Upper lobe of left lung (tissue), 6 donors: ENCODE measurements around the gene IFIT1B. TPM values are rescaled to one million over a fixed set of nuclear protein-coding genes. Genes with fewer than 3 reads are reported as not detected.

ENCODE experiments used
- ATAC-seq, 2 donors: fragments of 200-7000 bp; cut with Tn5 transposase; one replicate each; pipeline ENCODE4 v1.9.1; 2022; ENCODE audit warnings: mild to moderate bottlenecking in 2 of 2, moderate library complexity in 2 of 2; ENCODE audit not compliant: low FRiP score in 2 of 2
- DNase-seq, 2 donors: peaks; one replicate each; pipeline ENCODE4 v3.0.0-alpha.2; 2019 to 2020
- H3K27ac ChIP-seq, 4 donors: fragments of 200-600 bp; sonication (generic); one replicate each; pipeline ENCODE4 v1.5.1; 2016 to 2019
- H3K27me3 ChIP-seq, 4 donors: fragments of 200-600 bp; sonication (generic); one replicate each; pipeline ENCODE4 v1.5.1; 2017 to 2019
- H3K36me3 ChIP-seq, 4 donors: fragments of 200-600 bp; sonication (generic); one replicate each; pipeline ENCODE4 v1.5.1; 2016 to 2019
- H3K4me1 ChIP-seq, 4 donors: fragments of 200-600 bp; sonication (generic); one replicate each; pipeline ENCODE4 v1.5.1; 2018 to 2019
- H3K4me3 ChIP-seq, 4 donors: fragments of 200-600 bp; sonication (generic); one replicate each; pipeline ENCODE4 v1.5.1; 2017 to 2019; ENCODE audit warnings: mild to moderate bottlenecking in 2 of 4, moderate library complexity in 1 of 4
- H3K9me3 ChIP-seq, 4 donors: fragments of 200-600 bp; sonication (generic); one replicate each; pipeline ENCODE4 v1.5.1; 2018 to 2019
- CTCF ChIP-seq, 6 experiments: fragments of 450-650 bp in 4 of 6; fragments of 200-600 bp in 2 of 6; sonication (generic) in 2 of 6; IDR thresholded peaks; one replicate each; pipeline ENCODE4 v1.5.1; 2016 to 2019; ENCODE audit warnings: antibody characterized with exemption in 6 of 6
- EP300 ChIP-seq, 4 donors: sonication (generic); formaldehyde crosslinking; IDR thresholded peaks; one replicate each; pipeline ENCODE4 v1.5.1; 2017; ENCODE audit warnings: antibody characterized with exemption in 4 of 4, control low read depth in 2 of 4
- POLR2A ChIP-seq, 4 donors: fragments of 450-650 bp; IDR thresholded peaks; one replicate each; pipeline ENCODE4 v1.5.1; 2016 to 2017; ENCODE audit warnings: antibody characterized with exemption in 4 of 4, mild to moderate bottlenecking in 2 of 4
- POLR2AphosphoS5 ChIP-seq, 2 donors: sonication (generic); formaldehyde crosslinking; IDR thresholded peaks; one replicate each; pipeline ENCODE4 v1.5.1; 2017; ENCODE audit warnings: antibody characterized with exemption in 2 of 2
- WGBS, 2 donors: methylation state at CpG; one replicate each; pipeline ENCODE4 v1.1.5; 2017 to 2018; 5-methylcytosine and 5-hydroxymethylcytosine counted together
- total RNA-seq, 6 donors: library from RNA; depleted of rRNA in 4 of 6; stranded (reverse); fragments of >200 nt in 4 of 6; gene quantifications; one replicate each; pipeline versions ENCODE4 v1.1.0 to v1.2.1, GENCODE V29; 2016 to 2021
- donor health status: DM: no; HTN: no; CAD: no; lungs with moderate emphysema.
- donor health status: DM: no; HTN: yes; CAD: no; lungs with severe emphysema.

The IFIT1B gene
- total RNA-seq, 6 donors from 2014 or later, result 0.20 to 0.59 TPM; not detected in 4

- Histone ChIP-seq H3K9me3 (no peaks in the 10 kb centered on the region), H3K27me3 (no peaks in the 10 kb centered on the region), H3K36me3 (no peaks in the 10 kb centered on the region), H3K4me3 (no peak overlapping the region), H3K4me1 (peaks cover 18 to 21% (median 19%) of the 10 kb centered on the region in 4 donors), H3K27ac (peak overlapping the region; percentile 72 to 86 (median 82))
- DNase-seq (no peak), ATAC-seq (peak; percentile 7 to 12)
- no peak for TF ChIP-seq POLR2AphosphoS5 (IDR thresholded peaks at IDR 0.05)
Measured at GRCh38 chr10:89374713-89375141, 3.1 kb upstream of the IFIT1B start.

- Histone ChIP-seq H3K9me3 (no peaks in the 10 kb centered on the region), H3K36me3 (no peaks in the 10 kb centered on the region), H3K4me3 (no peak overlapping the region), H3K27me3 (no peaks in the 10 kb centered on the region), H3K4me1 (peaks cover 9 to 12% (median 11%) of the 10 kb centered on the region in 4 donors), H3K27ac (no peak overlapping the region)
- ATAC-seq, result no peak
- DNase-seq, result no peak
- TF ChIP-seq CTCF (IDR thresholded peaks at IDR 0.05) (no peak), POLR2AphosphoS5 (IDR thresholded peaks at IDR 0.05) (no peak), POLR2A (IDR thresholded peaks at IDR 0.05) (no peak), EP300 (IDR thresholded peaks at IDR 0.05) (no peak)
Measured at GRCh38 chr10:89379103-89379502, 1.2 kb downstream of the IFIT1B start.

- no peaks in the 10 kb centered on the region for H3K9me3 ChIP-seq
- peaks cover 0 to 3% (median 0%) of the 10 kb centered on the region in 4 donors for H3K4me1 ChIP-seq
- no peaks in the 10 kb centered on the region for H3K36me3 ChIP-seq
- no peak for DNase-seq
- no peak overlapping the region for H3K4me3 ChIP-seq
- ATAC-seq, result no peak
- no peaks in the 10 kb centered on the region for H3K27me3 ChIP-seq
- WGBS, 2 donors, result 86 to 90% methylated on average over 1 of the region's 1 CpG
- TF ChIP-seq POLR2A (IDR thresholded peaks at IDR 0.05), result no peak
- no peak for TF ChIP-seq EP300 (IDR thresholded peaks at IDR 0.05)
- TF ChIP-seq CTCF (IDR thresholded peaks at IDR 0.05), result no peak
- no peak for TF ChIP-seq POLR2AphosphoS5 (IDR thresholded peaks at IDR 0.05)
- H3K27ac ChIP-seq, result no peak overlapping the region
Measured at GRCh38 chr10:89382757-89383156, 4.9 kb downstream of the IFIT1B start.

GRCh38 chr10:89384474-89385340 is 6.9 kb downstream of the IFIT1B start:
- Histone ChIP-seq H3K27ac (no peak overlapping the region), H3K36me3 (no peaks in the 10 kb centered on the region), H3K27me3 (no peaks in the 10 kb centered on the region), H3K4me1 (peaks cover 0 to 3% (median 0%) of the 10 kb centered on the region in 4 donors), H3K9me3 (no peaks in the 10 kb centered on the region), H3K4me3 (no peak overlapping the region)
- TF ChIP-seq POLR2A (IDR thresholded peaks at IDR 0.05) (no peak), POLR2AphosphoS5 (IDR thresholded peaks at IDR 0.05) (no peak), EP300 (IDR thresholded peaks at IDR 0.05) (no peak), CTCF (IDR thresholded peaks at IDR 0.05) (no peak)
- peak in 1 of 2 donors; percentile 82 for ATAC-seq
- WGBS, 2 donors, result 55 to 63% methylated on average over 4 of the region's 4 CpGs
- no peak for DNase-seq

- Histone ChIP-seq H3K9me3 (no peaks in the 10 kb centered on the region), H3K4me3 (no peak overlapping the region), H3K4me1 (peaks cover 19 to 26% (median 20%) of the 10 kb centered on the region in 4 donors), H3K36me3 (no peaks in the 10 kb centered on the region), H3K27me3 (no peaks in the 10 kb centered on the region), H3K27ac (no peak overlapping the region)
- no peak for DNase-seq
- 84 to 86% methylated on average over 2 of the region's 2 CpGs for WGBS, 2 donors
- ATAC-seq, result no peak
- TF ChIP-seq POLR2A (IDR thresholded peaks at IDR 0.05), result no peak
- TF ChIP-seq EP300 (IDR thresholded peaks at IDR 0.05), result no peak
- TF ChIP-seq POLR2AphosphoS5 (IDR thresholded peaks at IDR 0.05), result no peak
- TF ChIP-seq CTCF (IDR thresholded peaks at IDR 0.05), result no peak
Measured at GRCh38 chr10:89388806-89389205, 10.9 kb downstream of the IFIT1B start.
